SK-N-SH (cell line): ENCODE data around the gene PDE8A. TPM values are rescaled to one million over a fixed set of nuclear protein-coding genes. Genes with fewer than 3 reads are reported as not detected.
"Not testable (repeated sequence)": the region's sequence is repeated elsewhere in the genome, so short reads cannot be mapped to it uniquely, and the experiment has no call there.

Source experiments
- CTCF ChIA-PET: fragments of 300-600, 350-600 bp; formaldehyde crosslinking; extraction: SDS; loops from one replicate; lab custom pipeline; 2021; lab: Yijun Ruan, JAX
- POLR2A ChIA-PET: fragments of 350-600 bp; sonication (Branson Sonifier 250); formaldehyde crosslinking; extraction: SDS; loops from one replicate; lab custom pipeline; 2020; ENCODE audit warnings: antibody characterized with exemption, inconsistent platforms; lab: Yijun Ruan, JAX
- DNase-seq: peaks from one replicate; pipeline ENCODE4 v3.0.0; 2012
- H2AFZ ChIP-seq: fragments of 200-600 bp; sonication (generic); 2 replicates; pipeline ENCODE4 v1.8.1; 2016; ENCODE audit warnings: antibody characterized with exemption, mild to moderate bottlenecking, low read depth
- H3F3A ChIP-seq: fragments of 200-600 bp; sonication (generic); replicated peaks from 2 replicates; pipeline ENCODE3; 2016; ENCODE audit warnings: antibody characterized with exemption, mild to moderate bottlenecking; ENCODE audit not compliant: insufficient read depth
- H3K27ac ChIP-seq, 2 experiments: fragments of 200-500 bp in 1 of 2; fragments of 200-600 bp in 1 of 2; sonication (Bioruptor generic) in 1 of 2; sonication (generic), shearing (Covaris generic) in 1 of 2; 2 replicates each; pipeline versions ENCODE4 v1.5.1 to v1.6.1; 2014 to 2016; ENCODE audit warnings: low read depth in 2 of 2, inconsistent platforms in 1 of 2, low read length in 1 of 2, mild to moderate bottlenecking in 1 of 2, mixed read lengths in 1 of 2
- H3K27me3 ChIP-seq: fragments of 200-600 bp; sonication (generic), shearing (Covaris generic); 2 replicates; pipeline ENCODE4 v1.6.1; 2016; ENCODE audit warnings: mixed run types; ENCODE audit not compliant: insufficient read depth
- H3K36me3 ChIP-seq, 2 experiments: fragments of 200-500 bp in 1 of 2; fragments of 200-600 bp in 1 of 2; sonication (Bioruptor generic) in 1 of 2; sonication (generic) in 1 of 2; replicated peaks in 1 of 2; 2 replicates each; pipeline versions ENCODE3 to v1.5.1; 2014 to 2016; ENCODE audit warnings: low read length in 1 of 2, mild to moderate bottlenecking in 1 of 2; ENCODE audit not compliant: insufficient read depth in 2 of 2, control insufficient read depth in 1 of 2
- H3K4me1 ChIP-seq, 2 experiments: fragments of 200-500 bp in 1 of 2; fragments of 200-600 bp in 1 of 2; sonication (Bioruptor generic) in 1 of 2; sonication (generic), shearing (Covaris generic) in 1 of 2; 2 replicates each; pipeline versions ENCODE4 v1.5.1 to v1.6.1; 2014 to 2016; ENCODE audit warnings: low read depth in 1 of 2, low read length in 1 of 2, mixed run types in 1 of 2; ENCODE audit not compliant: insufficient read depth in 2 of 2, control insufficient read depth in 1 of 2
- H3K4me2 ChIP-seq: fragments of 200-600 bp; sonication (generic), shearing (Covaris generic); 2 replicates; pipeline ENCODE4 v1.6.1; 2017; ENCODE audit warnings: mixed run types
- H3K4me3 ChIP-seq, 2 experiments: fragments of 200-500 bp in 1 of 2; fragments of 200-600 bp in 1 of 2; sonication (Bioruptor generic) in 1 of 2; sonication (generic), shearing (Covaris generic) in 1 of 2; 2 replicates each; pipeline versions ENCODE4 v1.5.1 to v1.8.1; 2014 to 2016; ENCODE audit warnings: low read depth in 2 of 2, inconsistent platforms in 1 of 2, low read length in 1 of 2, mild to moderate bottlenecking in 1 of 2, mixed read lengths in 1 of 2, moderate library complexity in 1 of 2
- H3K79me2 ChIP-seq: fragments of 200-600 bp; sonication (generic); 2 replicates; pipeline ENCODE4 v1.8.1; 2017; ENCODE audit warnings: mild to moderate bottlenecking; ENCODE audit not compliant: insufficient read depth
- H3K9ac ChIP-seq: fragments of 200-600 bp; sonication (generic); 2 replicates; pipeline ENCODE4 v1.6.1; 2017; ENCODE audit warnings: mixed run types
- H3K9me2 ChIP-seq: fragments of 200-600 bp; sonication (generic); 2 replicates; pipeline ENCODE4 v1.6.1; 2017; ENCODE audit warnings: mixed run types
- H3K9me3 ChIP-seq: fragments of 200-600 bp; sonication (generic); 2 replicates; pipeline ENCODE4 v1.6.1; 2017; ENCODE audit warnings: mixed run types, mild to moderate bottlenecking, moderate library complexity
- H4K20me1 ChIP-seq: fragments of 200-600 bp; sonication (generic); 2 replicates; pipeline ENCODE4 v1.6.1; 2017; ENCODE audit warnings: mild to moderate bottlenecking, mixed run types; ENCODE audit not compliant: insufficient read depth
- CHD2 ChIP-seq: fragments of 150-350 bp; IDR thresholded peaks from 2 replicates; pipeline ENCODE4 v1.6.1; 2018; ENCODE audit warnings: low read length; ENCODE audit not compliant: partially characterized antibody
- EP300 ChIP-seq, 2 experiments: IDR thresholded peaks; 2 replicates each; pipeline versions ENCODE4 v1.4.0 to v1.6.1; 2012; ENCODE audit warnings: borderline replicate concordance in 1 of 2, low read depth in 1 of 2, low read length in 1 of 2
- FOSL2 ChIP-seq: IDR thresholded peaks from 2 replicates; pipeline ENCODE4 v1.4.0; 2012; ENCODE audit warnings: low read depth, mild to moderate bottlenecking, moderate library complexity, borderline replicate concordance
- FOXJ3 ChIP-seq: sonication (generic); formaldehyde crosslinking; IDR thresholded peaks from 2 replicates; pipeline ENCODE4 v1.5.1; 2020; ENCODE audit warnings: mild to moderate bottlenecking, missing genetic modification reagents
- FOXM1 ChIP-seq: IDR thresholded peaks from 2 replicates; pipeline ENCODE4 v1.4.0; 2012; ENCODE audit warnings: low read depth, mild to moderate bottlenecking
- NFIC ChIP-seq: IDR thresholded peaks from 2 replicates; pipeline ENCODE4 v1.4.0; 2012; ENCODE audit warnings: borderline replicate concordance
- NRF1 ChIP-seq: IDR thresholded peaks from 2 replicates; pipeline ENCODE4 v1.6.1; 2012; ENCODE audit warnings: low read depth, mild to moderate bottlenecking, low read length
- RAD21 ChIP-seq: IDR thresholded peaks from 2 replicates; pipeline ENCODE4 v1.6.1; 2012; ENCODE audit warnings: mild to moderate bottlenecking, low read length
- RFX5 ChIP-seq: IDR thresholded peaks from 2 replicates; pipeline ENCODE4 v1.6.1; 2012; ENCODE audit warnings: mild to moderate bottlenecking, improper control_type of control experiment, low read length
- SIN3A ChIP-seq: IDR thresholded peaks from 2 replicates; pipeline ENCODE4 v1.6.1; 2012; ENCODE audit warnings: low read depth, mild to moderate bottlenecking, low read length, moderate library complexity, borderline replicate concordance
- SMC3 ChIP-seq: IDR thresholded peaks from 2 replicates; pipeline ENCODE4 v1.6.1; 2012; ENCODE audit warnings: low read depth, low read length, improper control_type of control experiment
- TAF1 ChIP-seq: IDR thresholded peaks from 2 replicates; pipeline ENCODE4 v1.6.1; 2012; ENCODE audit warnings: low read depth, mild to moderate bottlenecking, low read length, moderate library complexity, borderline replicate concordance
- YY1 ChIP-seq: IDR thresholded peaks from 2 replicates; pipeline ENCODE4 v1.4.0; 2012; ENCODE audit warnings: low read depth, mild to moderate bottlenecking
- WGBS: methylation state at CpG from one replicate; pipeline ENCODE4 v1.1.6; 2017; ENCODE audit warnings: low lambda C conversion rate; 5-methylcytosine and 5-hydroxymethylcytosine counted together
- polyA plus RNA-seq, 3 experiments: library from polyadenylated mRNA; depleted of rRNA; stranded (reverse); fragments of >200 nt; gene quantifications; 2 replicates each; pipeline ENCODE4 v1.2.3, GENCODE V29; 2012
- TF ChIP-seq, protein P1 (sequence below): fragments of 150-350 bp; IDR thresholded peaks from 2 replicates; pipeline ENCODE4 v1.6.1; 2016; ENCODE audit warnings: mild to moderate bottlenecking, low read depth, low read length
- TF ChIP-seq, protein P2 (sequence below): IDR thresholded peaks from 2 replicates; pipeline ENCODE4 v1.6.1; 2012; ENCODE audit warnings: mild to moderate bottlenecking, low read depth, low read length, moderate library complexity
- TF ChIP-seq, protein P3 (sequence below): fragments of 150-350 bp; IDR thresholded peaks from 2 replicates; pipeline ENCODE4 v1.6.1; 2017; ENCODE audit warnings: antibody characterized with exemption, low read length, low read depth, borderline replicate concordance

Gene PDE8A
- polyA plus RNA-seq, 1 of the 3 experiments (the other 2 are of a cell fraction), result 13.4 TPM

DNA sequence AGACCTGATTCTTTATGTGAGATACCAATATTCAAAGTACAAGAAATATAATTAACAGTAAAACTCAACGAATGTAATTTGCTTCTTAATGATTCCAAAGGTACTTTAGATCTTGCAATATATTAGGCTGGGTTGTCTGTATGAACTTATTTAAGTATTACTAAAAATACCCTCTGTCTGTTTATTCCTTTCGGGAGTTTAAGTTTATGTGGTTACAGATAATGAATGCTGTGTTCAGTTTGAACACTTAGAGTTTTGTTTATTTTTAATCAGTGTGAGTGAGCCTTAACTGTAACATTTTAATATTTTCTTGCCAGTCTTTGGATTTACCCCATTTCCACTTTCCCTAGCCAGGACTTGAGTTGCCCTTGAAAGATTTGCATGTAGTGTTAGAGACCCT is 3.5 kb downstream of the PDE8A start:
- H3K9me2 ChIP-seq, result no peaks in the 10 kb centered on the region
- H3K4me3 ChIP-seq, result no peak overlapping the region
- H3K27ac ChIP-seq, result no peak overlapping the region
- H3K36me3 ChIP-seq, result no peaks in the 10 kb centered on the region
- H3K9me3 ChIP-seq, result no peaks in the 10 kb centered on the region
- POLR2A ChIA-PET, result no interaction called here
- H2AFZ ChIP-seq, result no peak overlapping the region
- DNase-seq, result no peak
- H4K20me1 ChIP-seq, result peaks cover 27% of the 10 kb centered on the region; the same call in 1 of the 2 replicates
- 82% methylated on average over 2 of the region's 2 CpGs for WGBS
- H3F3A ChIP-seq, result no peaks in the 10 kb centered on the region
- TF ChIP-seq YY1 (no peak), TAF1 (no peak), SMC3 (no peak), RFX5 (no peak), FOSL2 (no peak), CHD2 (no peak), SIN3A (no peak)
- TF ChIP-seq, protein P1, sequence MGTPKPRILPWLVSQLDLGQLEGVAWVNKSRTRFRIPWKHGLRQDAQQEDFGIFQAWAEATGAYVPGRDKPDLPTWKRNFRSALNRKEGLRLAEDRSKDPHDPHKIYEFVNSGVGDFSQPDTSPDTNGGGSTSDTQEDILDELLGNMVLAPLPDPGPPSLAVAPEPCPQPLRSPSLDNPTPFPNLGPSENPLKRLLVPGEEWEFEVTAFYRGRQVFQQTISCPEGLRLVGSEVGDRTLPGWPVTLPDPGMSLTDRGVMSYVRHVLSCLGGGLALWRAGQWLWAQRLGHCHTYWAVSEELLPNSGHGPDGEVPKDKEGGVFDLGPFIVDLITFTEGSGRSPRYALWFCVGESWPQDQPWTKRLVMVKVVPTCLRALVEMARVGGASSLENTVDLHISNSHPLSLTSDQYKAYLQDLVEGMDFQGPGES, result no peak
- no peak overlapping the region for H3K9ac ChIP-seq
- peaks cover 0 to 9% of the 10 kb centered on the region in 2 experiments; a peak in 3 of 4 replicates for H3K4me1 ChIP-seq
- no peak overlapping the region for H3K4me2 ChIP-seq
- H3K79me2 ChIP-seq, result peaks cover 78% of the 10 kb centered on the region
- CTCF ChIA-PET, result no interaction called here
- no peaks in the 10 kb centered on the region for H3K27me3 ChIP-seq

DNA sequence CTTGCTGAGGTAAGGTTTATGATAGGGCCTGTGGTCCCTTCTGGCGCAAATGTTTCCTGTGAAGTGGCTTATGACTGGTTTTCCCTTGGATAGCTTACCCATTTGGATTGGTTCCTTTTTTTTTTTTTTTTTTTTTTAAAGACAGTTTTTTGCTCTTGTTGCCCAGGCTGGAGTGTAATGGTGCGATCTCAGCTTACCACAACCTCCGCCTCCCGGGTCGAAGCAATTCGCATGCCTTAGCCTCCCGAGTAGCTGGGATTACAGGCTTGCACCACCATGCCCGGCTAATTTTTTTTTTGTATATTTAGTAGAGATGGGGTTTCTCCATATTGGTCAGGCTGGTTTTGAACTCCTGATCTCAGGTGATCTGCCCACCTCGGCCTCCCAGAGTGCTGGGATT is 5.7 kb downstream of the PDE8A start:
- CTCF ChIA-PET, result interaction anchor here (0.7 to 1.4 kb wide), 2 partner anchors 18 to 57 kb away, joined by 3 read pairs; no protein-coding TSS in a partner anchor
- Histone ChIP-seq H4K20me1 (peaks cover 41% of the 10 kb centered on the region), H3K79me2 (peaks cover 98% of the 10 kb centered on the region), H3K4me1 (peaks cover 0 to 14% of the 10 kb centered on the region in 2 experiments; a peak in 3 of 4 replicates)
- H2AFZ ChIP-seq, H3K4me2 ChIP-seq, H3K9me2 ChIP-seq, H3K36me3 ChIP-seq, H3F3A ChIP-seq, DNase-seq, H3K9me3 ChIP-seq, H3K4me3 ChIP-seq, H3K27ac ChIP-seq, H3K9ac ChIP-seq, POLR2A ChIA-PET, H3K27me3 ChIP-seq: not testable (repeated sequence)
- WGBS, result 97% methylated on average over 9 of the region's 9 CpGs

DNA sequence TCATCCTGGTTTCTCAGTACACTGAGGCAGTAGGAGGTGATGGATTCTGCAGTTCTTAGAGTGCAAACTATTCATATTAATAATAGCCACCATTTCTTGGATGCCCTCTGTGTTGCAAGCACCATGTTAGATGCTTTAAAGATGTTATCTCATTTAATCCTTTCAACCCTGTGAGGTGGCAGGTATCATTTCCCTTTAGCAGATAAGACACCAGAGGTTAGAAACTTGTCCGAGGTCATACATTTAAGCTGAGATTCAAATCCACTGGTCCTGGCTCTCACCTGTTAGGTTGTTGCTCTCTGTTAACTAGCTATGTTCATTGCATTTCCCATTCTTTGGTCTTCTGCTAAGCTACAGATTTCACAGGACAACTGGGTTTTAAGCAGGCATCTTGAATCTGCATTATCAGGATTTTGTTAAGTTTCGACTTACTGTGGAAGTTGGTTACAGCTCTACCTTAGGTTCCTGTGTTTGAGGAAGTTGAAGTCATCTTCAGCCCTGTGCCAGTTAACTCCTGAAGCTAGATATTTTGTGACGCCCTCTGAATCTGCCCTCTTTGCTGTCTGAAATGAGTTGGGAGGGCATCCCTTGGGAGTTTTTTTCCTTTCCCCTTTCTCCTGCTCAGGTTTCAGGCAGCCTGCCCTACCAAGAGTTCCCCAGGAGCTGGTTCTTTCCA is 6.4 kb downstream of the PDE8A start:
- 96% methylated on average over 3 of the region's 3 CpGs for WGBS
- H3K79me2 ChIP-seq, result peaks cover 95% of the 10 kb centered on the region
- TF ChIP-seq YY1 (no peak), CHD2 (no peak), NRF1 (no peak), NFIC (no peak), EP300 (IDR thresholded peaks at IDR 0.05; ENCODE audit: borderline replicate concordance in 1 of 2, low read depth in 1 of 2, low read length in 1 of 2) (no peak), FOXM1 (no peak), RAD21 (no peak), FOXJ3 (CRISPR knock-in tag) (no peak)
- TF ChIP-seq, protein P2, sequence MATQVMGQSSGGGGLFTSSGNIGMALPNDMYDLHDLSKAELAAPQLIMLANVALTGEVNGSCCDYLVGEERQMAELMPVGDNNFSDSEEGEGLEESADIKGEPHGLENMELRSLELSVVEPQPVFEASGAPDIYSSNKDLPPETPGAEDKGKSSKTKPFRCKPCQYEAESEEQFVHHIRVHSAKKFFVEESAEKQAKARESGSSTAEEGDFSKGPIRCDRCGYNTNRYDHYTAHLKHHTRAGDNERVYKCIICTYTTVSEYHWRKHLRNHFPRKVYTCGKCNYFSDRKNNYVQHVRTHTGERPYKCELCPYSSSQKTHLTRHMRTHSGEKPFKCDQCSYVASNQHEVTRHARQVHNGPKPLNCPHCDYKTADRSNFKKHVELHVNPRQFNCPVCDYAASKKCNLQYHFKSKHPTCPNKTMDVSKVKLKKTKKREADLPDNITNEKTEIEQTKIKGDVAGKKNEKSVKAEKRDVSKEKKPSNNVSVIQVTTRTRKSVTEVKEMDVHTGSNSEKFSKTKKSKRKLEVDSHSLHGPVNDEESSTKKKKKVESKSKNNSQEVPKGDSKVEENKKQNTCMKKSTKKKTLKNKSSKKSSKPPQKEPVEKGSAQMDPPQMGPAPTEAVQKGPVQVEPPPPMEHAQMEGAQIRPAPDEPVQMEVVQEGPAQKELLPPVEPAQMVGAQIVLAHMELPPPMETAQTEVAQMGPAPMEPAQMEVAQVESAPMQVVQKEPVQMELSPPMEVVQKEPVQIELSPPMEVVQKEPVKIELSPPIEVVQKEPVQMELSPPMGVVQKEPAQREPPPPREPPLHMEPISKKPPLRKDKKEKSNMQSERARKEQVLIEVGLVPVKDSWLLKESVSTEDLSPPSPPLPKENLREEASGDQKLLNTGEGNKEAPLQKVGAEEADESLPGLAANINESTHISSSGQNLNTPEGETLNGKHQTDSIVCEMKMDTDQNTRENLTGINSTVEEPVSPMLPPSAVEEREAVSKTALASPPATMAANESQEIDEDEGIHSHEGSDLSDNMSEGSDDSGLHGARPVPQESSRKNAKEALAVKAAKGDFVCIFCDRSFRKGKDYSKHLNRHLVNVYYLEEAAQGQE, result no peak
- TF ChIP-seq, protein P3, sequence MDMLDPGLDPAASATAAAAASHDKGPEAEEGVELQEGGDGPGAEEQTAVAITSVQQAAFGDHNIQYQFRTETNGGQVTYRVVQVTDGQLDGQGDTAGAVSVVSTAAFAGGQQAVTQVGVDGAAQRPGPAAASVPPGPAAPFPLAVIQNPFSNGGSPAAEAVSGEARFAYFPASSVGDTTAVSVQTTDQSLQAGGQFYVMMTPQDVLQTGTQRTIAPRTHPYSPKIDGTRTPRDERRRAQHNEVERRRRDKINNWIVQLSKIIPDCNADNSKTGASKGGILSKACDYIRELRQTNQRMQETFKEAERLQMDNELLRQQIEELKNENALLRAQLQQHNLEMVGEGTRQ, result no peak

More for the DNA sequence above, 6.4 kb downstream of the PDE8A start:
- Histone ChIP-seq H3K4me2 (no peak overlapping the region), H3K27ac (no peak overlapping the region), H2AFZ (no peak overlapping the region), H3K4me3 (no peak overlapping the region), H3K4me1 (peaks cover 0 to 14% of the 10 kb centered on the region in 2 experiments; a peak in 3 of 4 replicates), H4K20me1 (peaks cover 45% of the 10 kb centered on the region), H3K9me3 (no peaks in the 10 kb centered on the region), H3F3A (peaks cover 12% of the 10 kb centered on the region), H3K36me3 (no peaks in the 10 kb centered on the region), H3K27me3 (no peaks in the 10 kb centered on the region), H3K9me2 (no peaks in the 10 kb centered on the region), H3K9ac (no peak overlapping the region)
- ChIA-PET CTCF (interaction anchor here (0.9 to 1.7 kb wide), 7 partner anchors 9 to 124 kb away, joined by 3 to 7 read pairs (median 3); no protein-coding TSS in a partner anchor), POLR2A (no interaction called here)
- no peak for DNase-seq
